Body of pancreas (tissue), 4 donors: ENCODE measurements around the gene H3-3A.

Experiments
- CTCF ChIP-seq, 7 experiments: fragments of 450-650 bp in 4 of 7; fragments of 200-600 bp in 3 of 7; sonication (generic) in 3 of 7; IDR thresholded peaks; one replicate each; pipeline ENCODE4 v1.5.1; 2016 to 2019; ENCODE audit warnings: antibody characterized with exemption in 7 of 7
- POLR2A ChIP-seq, 3 donors: fragments of 450-650 bp; IDR thresholded peaks; one replicate each; pipeline ENCODE4 v1.6.1; 2016; ENCODE audit warnings: antibody characterized with exemption in 3 of 3, mild to moderate bottlenecking in 2 of 3

GRCh38 chr1:226064816-226065248 lies 2.3 kb downstream of the H3-3A start:
- TF ChIP-seq CTCF (IDR thresholded peaks at IDR 0.05), result peak; percentile 22 to 82 (median 53)
- TF ChIP-seq POLR2A (IDR thresholded peaks at IDR 0.05), result no peak
